ENCODE results near the gene NAA35. TPM values are rescaled to one million over a fixed set of nuclear protein-coding genes. Genes with fewer than 3 reads are reported as not detected.
"Not testable (repeated sequence)": the region's sequence is repeated elsewhere in the genome, so short reads cannot be mapped to it uniquely, and the experiment has no call there.

The NAA35 gene
- total and polyA plus RNA-seq, 4 donors: 4.5 to 23.5 (median 16.7) TPM

GRCh38 chr9:86042199-86042978 is 101.4 kb downstream of the NAA35 start:
- no peak overlapping the region for H3K27ac ChIP-seq (ENCODE audit: low read depth in 1 of 2, low read length in 2 of 2)
- no peaks in the 10 kb centered on the region for H3K9me3 ChIP-seq (ENCODE audit: control insufficient read depth, low read length)
- intact Hi-C loops (cut with DNase I): no loop called here
- no peaks in the 10 kb centered on the region for H3K27me3 ChIP-seq (ENCODE audit: control insufficient read depth in 1 of 2, insufficient read depth in 2 of 2, low read length in 1 of 2)
- H3K36me3 ChIP-seq (ENCODE audit: control insufficient read depth in 1 of 2, insufficient read depth in 2 of 2, low read length in 1 of 2): no peaks in the 10 kb centered on the region
- ATAC-seq (ENCODE audit: low FRiP score) (no peak), DNase-seq (no peak)
- no peaks in the 10 kb centered on the region for H3K4me1 ChIP-seq (ENCODE audit: control insufficient read depth in 1 of 2, insufficient read depth in 2 of 2, low read length in 2 of 2)
- no peak overlapping the region for H3K4me3 ChIP-seq (ENCODE audit: low read length in 2 of 2)
- 69 to 72% methylated on average over 5 of the region's 5 CpGs for WGBS, 2 donors

DNA sequence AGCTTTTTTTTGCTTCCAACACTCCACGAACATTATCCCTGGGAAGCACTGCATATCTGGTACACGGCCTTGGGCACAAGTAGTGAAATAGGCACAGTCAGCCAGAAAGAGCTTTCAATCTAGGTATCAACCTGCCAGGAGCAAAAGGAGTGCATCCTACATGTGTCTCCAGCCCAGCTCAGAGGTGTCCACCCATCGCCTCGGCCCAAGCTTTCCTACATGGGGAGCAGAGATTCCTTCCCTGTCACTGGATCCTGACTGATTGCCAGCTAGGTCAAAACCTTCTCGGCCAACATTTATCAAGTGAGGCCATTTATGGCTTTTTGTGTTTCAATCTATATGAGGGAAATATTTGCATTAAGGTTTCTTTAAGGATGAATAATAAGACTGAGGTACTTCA is 102.6 kb downstream of the NAA35 start:
- no peak for ATAC-seq (ENCODE audit: low FRiP score)
- intact Hi-C loops (cut with DNase I): no loop called here
- WGBS, 2 donors: 89 to 94% methylated on average over 5 of the region's 5 CpGs
- Histone ChIP-seq H3K9me3 (ENCODE audit: control insufficient read depth, low read length) (no peaks in the 10 kb centered on the region), H3K4me1 (ENCODE audit: control insufficient read depth in 1 of 2, insufficient read depth in 2 of 2, low read length in 2 of 2) (no peaks in the 10 kb centered on the region), H3K4me3 (ENCODE audit: low read length in 2 of 2) (no peak overlapping the region), H3K36me3 (ENCODE audit: control insufficient read depth in 1 of 2, insufficient read depth in 2 of 2, low read length in 1 of 2) (no peaks in the 10 kb centered on the region), H3K27ac (ENCODE audit: low read depth in 1 of 2, low read length in 2 of 2) (no peak overlapping the region), H3K27me3 (ENCODE audit: control insufficient read depth in 1 of 2, insufficient read depth in 2 of 2, low read length in 1 of 2) (no peaks in the 10 kb centered on the region)
- no peak for DNase-seq

- H3K27ac ChIP-seq (ENCODE audit: low read depth in 1 of 2, low read length in 2 of 2): no peak overlapping the region
Observed at GRCh38 chr9:86043999-86044398, 103.1 kb downstream of the NAA35 start.

DNA sequence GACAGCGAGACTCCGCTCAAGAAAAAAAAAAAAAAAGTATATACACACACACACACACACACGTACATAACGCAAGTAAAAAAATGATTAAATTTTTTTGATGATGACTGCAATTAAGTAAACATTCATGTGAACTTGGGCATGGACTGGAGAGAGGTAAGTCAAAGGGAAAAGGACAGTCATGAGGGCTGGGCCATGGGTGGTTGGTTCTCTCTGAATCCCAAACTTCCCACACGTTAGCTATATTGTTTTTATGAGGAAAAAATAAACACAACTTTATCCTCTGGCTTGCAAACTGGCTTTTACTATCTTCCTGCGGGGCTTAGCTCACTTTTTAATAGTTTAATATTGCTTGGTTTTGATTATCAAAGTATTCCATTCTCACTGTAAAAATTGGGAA is 104.7 kb downstream of the NAA35 start:
- Histone ChIP-seq H3K4me3 (ENCODE audit: low read length in 2 of 2) (no peak overlapping the region), H3K27ac (ENCODE audit: low read depth in 1 of 2, low read length in 2 of 2) (no peak overlapping the region), H3K36me3 (ENCODE audit: control insufficient read depth in 1 of 2, insufficient read depth in 2 of 2, low read length in 1 of 2) (no peaks in the 10 kb centered on the region), H3K9me3 (ENCODE audit: control insufficient read depth, low read length) (no peaks in the 10 kb centered on the region), H3K4me1 (ENCODE audit: control insufficient read depth in 1 of 2, insufficient read depth in 2 of 2, low read length in 2 of 2) (no peaks in the 10 kb centered on the region), H3K27me3 (ENCODE audit: control insufficient read depth in 1 of 2, insufficient read depth in 2 of 2, low read length in 1 of 2) (no peaks in the 10 kb centered on the region)
- DNase-seq (no peak), ATAC-seq (ENCODE audit: low FRiP score) (no peak)
- intact Hi-C loops (cut with DNase I): no loop called here
- 87 to 92% methylated on average over 6 of the region's 6 CpGs for WGBS, 2 donors

More at GRCh38 chr9:86043999-86044398, 103.1 kb downstream of the NAA35 start:
- H3K4me3 ChIP-seq (ENCODE audit: low read length in 2 of 2): no peak overlapping the region
- ATAC-seq (ENCODE audit: low FRiP score): no peak
- H3K9me3 ChIP-seq (ENCODE audit: control insufficient read depth, low read length): no peaks in the 10 kb centered on the region
- intact Hi-C loops (cut with DNase I): no loop called here
- no peaks in the 10 kb centered on the region for H3K27me3 ChIP-seq (ENCODE audit: control insufficient read depth in 1 of 2, insufficient read depth in 2 of 2, low read length in 1 of 2)
- H3K4me1 ChIP-seq (ENCODE audit: control insufficient read depth in 1 of 2, insufficient read depth in 2 of 2, low read length in 2 of 2): no peaks in the 10 kb centered on the region
- DNase-seq: no peak
- 84 to 90% methylated on average over 4 of the region's 4 CpGs for WGBS, 2 donors
- no peaks in the 10 kb centered on the region for H3K36me3 ChIP-seq (ENCODE audit: control insufficient read depth in 1 of 2, insufficient read depth in 2 of 2, low read length in 1 of 2)

- WGBS, 2 donors: 90 to 94% methylated on average over 14 of the region's 14 CpGs
- intact Hi-C loops (cut with DNase I): no loop called here
Observed at GRCh38 chr9:86046071-86046636, 105.2 kb downstream of the NAA35 start.

DNA sequence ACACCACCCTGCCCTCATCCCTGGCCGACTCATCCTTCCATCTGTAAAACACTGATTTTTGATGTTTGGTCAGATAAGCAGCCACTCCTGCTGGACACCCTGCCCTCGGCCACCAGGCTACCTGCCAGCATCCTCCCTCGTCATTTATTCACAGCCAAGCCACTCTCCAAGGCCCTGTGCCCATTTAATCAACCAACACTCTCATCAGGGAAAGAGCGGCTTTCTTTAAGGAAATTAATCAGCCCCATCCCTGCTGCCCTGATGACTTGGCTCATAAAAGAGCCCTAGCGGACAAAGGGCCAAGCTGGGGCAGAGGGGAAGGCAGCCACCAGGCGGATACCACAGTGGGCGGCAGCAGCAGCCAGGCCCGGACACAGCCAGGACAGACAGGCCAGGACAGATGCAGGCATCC is 106.0 kb downstream of the NAA35 start:
- H3K9me3 ChIP-seq (ENCODE audit: control insufficient read depth, low read length): no peaks in the 10 kb centered on the region
- H3K27me3 ChIP-seq (ENCODE audit: control insufficient read depth in 1 of 2, insufficient read depth in 2 of 2, low read length in 1 of 2): no peaks in the 10 kb centered on the region
- ATAC-seq (ENCODE audit: low FRiP score): no peak
- H3K27ac ChIP-seq (ENCODE audit: low read depth in 1 of 2, low read length in 2 of 2): no peak overlapping the region
- WGBS, 2 donors: 78 to 83% methylated on average over 8 of the region's 8 CpGs
- H3K4me3 ChIP-seq (ENCODE audit: low read length in 2 of 2): no peak overlapping the region
- no peak for DNase-seq
- no peaks in the 10 kb centered on the region for H3K36me3 ChIP-seq (ENCODE audit: control insufficient read depth in 1 of 2, insufficient read depth in 2 of 2, low read length in 1 of 2)
- H3K4me1 ChIP-seq (ENCODE audit: control insufficient read depth in 1 of 2, insufficient read depth in 2 of 2, low read length in 2 of 2): no peaks in the 10 kb centered on the region
- intact Hi-C loops (cut with DNase I): no loop called here

More at GRCh38 chr9:86046071-86046636, 105.2 kb downstream of the NAA35 start:
- Histone ChIP-seq H3K27me3 (ENCODE audit: control insufficient read depth in 1 of 2, insufficient read depth in 2 of 2, low read length in 1 of 2) (no peaks in the 10 kb centered on the region), H3K4me1 (ENCODE audit: control insufficient read depth in 1 of 2, insufficient read depth in 2 of 2, low read length in 2 of 2) (no peaks in the 10 kb centered on the region), H3K36me3 (ENCODE audit: control insufficient read depth in 1 of 2, insufficient read depth in 2 of 2, low read length in 1 of 2) (no peaks in the 10 kb centered on the region), H3K9me3 (ENCODE audit: control insufficient read depth, low read length) (no peaks in the 10 kb centered on the region), H3K4me3 (ENCODE audit: low read length in 2 of 2) (no peak overlapping the region), H3K27ac (ENCODE audit: low read depth in 1 of 2, low read length in 2 of 2) (no peak overlapping the region)
- DNase-seq (no peak), ATAC-seq (ENCODE audit: low FRiP score) (no peak)

GRCh38 chr9:86047361-86047760 is 106.4 kb downstream of the NAA35 start:
- DNase-seq (no peak), ATAC-seq (ENCODE audit: low FRiP score) (no peak)
- Histone ChIP-seq H3K4me3 (ENCODE audit: low read length in 2 of 2) (no peak overlapping the region), H3K4me1 (ENCODE audit: control insufficient read depth in 1 of 2, insufficient read depth in 2 of 2, low read length in 2 of 2) (no peaks in the 10 kb centered on the region), H3K36me3 (ENCODE audit: control insufficient read depth in 1 of 2, insufficient read depth in 2 of 2, low read length in 1 of 2) (no peaks in the 10 kb centered on the region), H3K27me3 (ENCODE audit: control insufficient read depth in 1 of 2, insufficient read depth in 2 of 2, low read length in 1 of 2) (no peaks in the 10 kb centered on the region), H3K27ac (ENCODE audit: low read depth in 1 of 2, low read length in 2 of 2) (no peak overlapping the region), H3K9me3 (ENCODE audit: control insufficient read depth, low read length) (no peaks in the 10 kb centered on the region)
- WGBS, 2 donors: 95 to 97% methylated on average over 13 of the region's 13 CpGs
- intact Hi-C loops (cut with DNase I): no loop called here

DNA sequence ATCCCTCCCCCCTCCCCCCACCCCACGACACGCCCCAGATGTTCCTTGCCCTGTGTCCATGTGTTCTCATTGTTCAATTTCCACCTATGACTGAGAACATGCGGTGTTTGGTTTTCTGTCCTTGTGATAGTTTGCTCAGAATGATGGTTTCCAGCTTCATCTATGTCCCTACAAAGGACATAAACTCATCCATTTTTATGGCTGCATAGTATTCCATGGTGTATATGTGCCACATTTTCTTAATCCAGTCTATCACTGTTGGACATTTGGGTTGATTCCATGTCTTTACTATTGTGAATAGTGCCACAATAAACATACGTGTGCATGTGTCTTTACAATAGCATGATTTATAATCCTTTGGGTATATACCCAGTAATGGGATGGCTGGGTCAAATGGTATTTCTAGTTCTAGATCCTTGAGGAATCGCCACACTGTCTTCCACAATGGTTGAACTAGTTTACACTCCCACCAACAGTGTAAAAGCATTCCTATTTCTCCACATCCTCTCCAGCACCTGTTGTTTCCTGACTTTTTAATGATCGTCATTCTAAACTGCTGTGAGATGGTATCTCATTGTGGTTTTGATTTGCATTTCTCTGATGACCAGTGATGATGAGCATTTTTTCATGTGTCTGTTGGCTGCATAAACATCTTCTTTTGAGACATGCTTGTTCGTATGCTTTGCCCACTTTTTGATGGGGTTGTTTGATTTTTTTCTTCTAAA is 107.2 kb downstream of the NAA35 start:
- 94 to 96% methylated on average over 6 of the region's 7 CpGs for WGBS, 2 donors

More for the DNA sequence above, 107.2 kb downstream of the NAA35 start:
- H3K36me3 ChIP-seq (ENCODE audit: control insufficient read depth in 1 of 2, insufficient read depth in 2 of 2, low read length in 1 of 2); H3K27me3 ChIP-seq (ENCODE audit: control insufficient read depth in 1 of 2, insufficient read depth in 2 of 2, low read length in 1 of 2); intact Hi-C loops (cut with DNase I); H3K4me3 ChIP-seq (ENCODE audit: low read length in 2 of 2); H3K27ac ChIP-seq (ENCODE audit: low read depth in 1 of 2, low read length in 2 of 2); DNase-seq; H3K9me3 ChIP-seq (ENCODE audit: control insufficient read depth, low read length); ATAC-seq (ENCODE audit: low FRiP score); H3K4me1 ChIP-seq (ENCODE audit: control insufficient read depth in 1 of 2, insufficient read depth in 2 of 2, low read length in 2 of 2): not testable (repeated sequence)
